ENCODE results near the gene ARHGEF4.

ARHGEF4 gene

DNA sequence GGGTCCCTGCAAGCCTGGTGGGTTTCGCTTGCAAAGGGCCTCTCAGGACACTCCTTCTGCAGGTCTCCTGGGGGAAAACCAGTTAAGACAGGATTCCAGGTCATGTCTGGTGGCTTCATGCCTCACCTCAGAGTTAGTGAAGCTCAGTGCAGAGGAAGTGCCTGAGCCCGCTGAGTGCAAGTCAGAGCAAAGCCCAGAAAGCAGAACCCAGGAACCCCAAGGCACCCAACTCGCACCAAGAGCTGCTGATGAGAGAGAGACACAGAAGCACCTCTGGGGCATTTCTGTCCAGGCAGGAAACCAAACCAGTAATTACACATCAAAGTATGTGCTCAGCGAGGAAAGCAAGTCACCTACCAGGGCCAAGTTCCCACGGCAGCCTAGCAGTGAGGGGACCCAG, 78.4 kb downstream of the ARHGEF4 start:
- no peak overlapping the region for H3K4me3 ChIP-seq (ENCODE audit: low read depth, low read length)

- H3K4me3 ChIP-seq (ENCODE audit: low read depth, low read length), result no peak overlapping the region
Measured at GRCh38 chr2:130915595-130916437, 79.1 kb downstream of the ARHGEF4 start.

DNA sequence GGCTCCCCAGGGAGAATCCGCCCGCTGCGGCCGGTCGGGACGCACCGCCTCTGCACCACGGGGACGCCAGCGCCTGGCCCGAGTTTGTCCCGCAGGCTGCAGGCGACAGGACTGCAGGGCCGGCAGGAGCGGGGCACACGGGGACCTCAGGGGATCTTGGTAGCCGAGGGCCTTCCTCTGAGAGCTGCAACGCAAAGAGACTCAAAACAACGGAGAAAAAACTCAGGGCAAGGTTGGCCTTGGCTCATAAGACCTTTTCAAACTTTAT, 79.7 kb downstream of the ARHGEF4 start:
- H3K4me3 ChIP-seq (ENCODE audit: low read depth, low read length), result no peak overlapping the region

DNA sequence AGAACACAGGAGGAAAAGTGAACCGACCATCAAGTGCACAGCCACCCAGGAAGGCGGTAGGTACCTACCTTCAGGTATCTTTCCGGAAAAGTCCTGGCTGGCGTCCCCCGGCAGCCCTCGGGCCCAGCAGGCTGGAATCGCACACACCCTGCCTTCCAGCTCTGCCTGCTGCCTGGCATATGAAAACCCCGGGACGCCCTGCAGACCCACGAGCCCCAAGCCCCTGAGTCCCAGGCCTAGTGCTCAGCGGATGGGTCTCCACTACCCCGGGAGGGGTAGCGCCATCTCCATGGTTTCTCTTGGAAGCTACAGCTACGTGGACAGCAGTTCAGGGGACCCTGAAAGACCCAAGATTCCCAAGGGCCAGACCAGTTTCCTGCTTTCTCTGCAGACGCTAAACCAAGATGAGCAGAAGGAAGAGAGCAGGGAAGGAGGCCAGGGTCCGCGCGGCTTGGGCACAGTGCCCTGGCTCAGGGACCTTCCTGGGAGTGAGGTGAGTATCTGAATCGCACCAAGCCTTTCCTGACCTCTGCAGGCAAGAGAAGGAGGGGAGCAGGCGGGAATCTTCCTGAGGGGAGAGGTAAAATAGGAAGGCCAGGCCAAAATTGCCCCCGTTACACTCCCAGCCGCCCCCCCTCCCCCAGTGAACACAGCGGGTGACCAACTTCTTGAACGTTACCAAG, 80.4 kb downstream of the ARHGEF4 start:
- H3K4me3 ChIP-seq (ENCODE audit: low read depth, low read length), result no peak overlapping the region

DNA sequence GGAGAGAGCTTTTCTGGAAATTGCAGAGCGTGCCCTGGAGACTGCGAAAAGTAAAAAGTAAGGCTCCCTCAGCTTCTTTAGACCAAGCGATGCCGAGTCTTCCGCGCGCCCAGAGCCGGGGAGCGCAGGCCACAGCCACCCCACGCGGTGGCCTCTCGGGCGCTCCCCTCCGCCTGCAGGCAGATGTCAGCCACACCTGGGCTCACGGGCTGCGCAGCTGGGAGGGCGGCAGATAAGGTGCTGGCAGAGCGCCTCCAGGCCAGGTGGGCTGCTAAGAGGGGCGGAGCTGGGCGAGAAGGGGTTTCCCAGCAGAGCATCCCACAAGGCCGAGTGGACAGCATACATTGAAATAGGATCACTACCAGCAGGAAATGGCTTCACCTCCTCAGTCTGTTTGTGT, 81.7 kb downstream of the ARHGEF4 start:
- H3K4me3 ChIP-seq (ENCODE audit: low read depth, low read length), result no peak overlapping the region

- H3K4me3 ChIP-seq (ENCODE audit: low read depth, low read length), result no peak overlapping the region
Measured at GRCh38 chr2:130920415-130921163, 83.9 kb downstream of the ARHGEF4 start.

- H3K4me3 ChIP-seq (ENCODE audit: low read depth, low read length), result no peak overlapping the region
Measured at GRCh38 chr2:130921164-130921476, 84.4 kb downstream of the ARHGEF4 start.

- no peak overlapping the region for H3K4me3 ChIP-seq (ENCODE audit: low read depth, low read length)
Measured at GRCh38 chr2:130922417-130922816, 85.7 kb downstream of the ARHGEF4 start.

DNA sequence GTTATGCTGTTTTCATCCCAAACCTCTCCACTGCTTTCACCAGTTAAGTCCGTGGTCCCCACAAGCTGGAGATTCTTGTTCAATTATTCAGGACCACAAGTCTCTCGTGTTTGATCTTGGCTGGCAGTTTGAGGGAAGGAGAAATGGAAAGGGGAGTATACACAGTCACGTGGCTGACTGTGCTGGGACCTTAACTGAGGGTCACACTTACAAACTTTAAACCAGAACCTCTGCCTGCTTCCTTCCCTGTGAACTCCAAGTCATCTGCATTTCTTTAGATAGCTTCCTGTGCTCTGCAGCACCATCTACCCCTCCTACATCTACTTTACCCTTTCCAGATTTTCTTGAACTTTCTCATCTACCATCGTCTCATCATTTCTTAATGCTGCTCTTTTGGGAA, 91.7 kb downstream of the ARHGEF4 start:
- H3K4me3 ChIP-seq (ENCODE audit: low read depth, low read length), result no peak overlapping the region

DNA sequence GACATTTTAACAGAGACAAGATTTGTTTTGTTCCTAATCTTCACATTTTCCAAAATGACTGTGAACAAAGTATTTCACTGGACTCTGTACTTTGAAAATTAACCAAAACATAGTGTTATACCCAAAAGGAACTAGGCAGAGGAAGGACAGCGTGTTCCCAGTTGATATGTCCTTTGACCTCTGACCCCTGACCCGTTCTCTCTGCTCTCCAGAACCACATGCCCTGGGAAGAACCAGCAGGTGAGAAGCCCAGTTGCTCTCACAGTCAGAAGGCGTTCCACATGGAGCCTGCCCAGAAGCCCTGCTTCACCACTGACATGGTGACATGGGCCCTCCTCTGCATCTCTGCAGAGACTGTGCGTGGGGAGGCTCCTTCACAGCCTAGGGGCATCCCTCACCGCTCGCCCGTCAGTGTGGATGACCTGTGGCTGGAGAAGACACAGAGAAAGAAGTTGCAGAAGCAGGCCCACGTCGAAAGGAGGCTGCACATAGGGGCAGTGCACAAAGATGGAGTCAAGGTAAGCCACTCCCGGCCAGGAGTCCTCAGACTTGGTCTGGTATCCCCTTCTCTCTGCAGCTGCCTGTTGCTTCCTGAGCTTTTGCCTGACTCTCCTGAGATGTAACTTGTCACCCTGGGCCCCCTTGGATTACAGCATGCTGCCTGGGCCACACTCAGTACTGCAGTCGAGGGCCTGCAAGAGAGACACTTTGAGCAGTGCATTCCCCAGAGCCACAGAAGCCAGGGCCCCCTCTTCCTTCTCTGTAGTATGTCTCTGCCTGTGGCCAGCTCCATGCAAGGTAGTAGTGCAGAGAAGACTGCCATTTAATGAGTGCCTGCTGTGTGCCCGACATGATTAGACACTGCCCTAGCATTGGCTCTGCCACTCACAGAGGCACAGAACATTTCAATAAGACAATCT, 94.3 kb downstream of the ARHGEF4 start:
- no peak overlapping the region for H3K4me3 ChIP-seq (ENCODE audit: low read depth, low read length)

GRCh38 chr2:130933501-130933900, 96.8 kb downstream of the ARHGEF4 start:
- H3K4me3 ChIP-seq (ENCODE audit: low read depth, low read length), result no peak overlapping the region

- no peak overlapping the region for H3K4me3 ChIP-seq (ENCODE audit: low read depth, low read length)
Measured at GRCh38 chr2:130936451-130936850, 99.7 kb downstream of the ARHGEF4 start.

DNA sequence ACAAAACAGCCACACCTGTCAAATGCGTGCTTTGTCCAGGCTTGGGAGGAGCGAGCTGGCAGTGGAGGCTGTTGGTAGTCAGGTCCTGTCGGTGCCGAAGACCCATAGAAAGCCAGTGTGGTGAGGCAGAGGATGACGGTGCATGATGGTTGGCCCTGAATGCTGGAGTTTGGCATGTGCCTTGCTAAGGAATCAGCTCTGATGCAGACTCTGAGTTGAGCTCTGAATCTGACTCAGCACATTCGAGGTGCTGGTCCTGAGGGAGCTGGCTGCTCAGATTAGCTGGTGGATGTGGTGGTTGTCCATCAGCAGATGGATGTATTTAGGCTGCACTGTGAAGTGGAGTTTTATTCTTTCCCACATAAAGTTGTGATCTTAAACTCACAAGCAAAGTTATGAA, 111.3 kb downstream of the ARHGEF4 start:
- no peak overlapping the region for H3K4me3 ChIP-seq (ENCODE audit: low read depth, low read length)

GRCh38 chr2:130949954-130950353, 113.2 kb downstream of the ARHGEF4 start:
- H3K4me3 ChIP-seq (ENCODE audit: low read depth, low read length), result no peak overlapping the region

GRCh38 chr2:130951018-130951417, 114.3 kb downstream of the ARHGEF4 start:
- H3K4me3 ChIP-seq (ENCODE audit: low read depth, low read length), result no peak overlapping the region

GRCh38 chr2:130954873-130955272, 118.2 kb downstream of the ARHGEF4 start:
- H3K4me3 ChIP-seq (ENCODE audit: low read depth, low read length), result no peak overlapping the region

GRCh38 chr2:130957915-130958314, 121.2 kb downstream of the ARHGEF4 start:
- H3K4me3 ChIP-seq (ENCODE audit: low read depth, low read length), result no peak overlapping the region

DNA sequence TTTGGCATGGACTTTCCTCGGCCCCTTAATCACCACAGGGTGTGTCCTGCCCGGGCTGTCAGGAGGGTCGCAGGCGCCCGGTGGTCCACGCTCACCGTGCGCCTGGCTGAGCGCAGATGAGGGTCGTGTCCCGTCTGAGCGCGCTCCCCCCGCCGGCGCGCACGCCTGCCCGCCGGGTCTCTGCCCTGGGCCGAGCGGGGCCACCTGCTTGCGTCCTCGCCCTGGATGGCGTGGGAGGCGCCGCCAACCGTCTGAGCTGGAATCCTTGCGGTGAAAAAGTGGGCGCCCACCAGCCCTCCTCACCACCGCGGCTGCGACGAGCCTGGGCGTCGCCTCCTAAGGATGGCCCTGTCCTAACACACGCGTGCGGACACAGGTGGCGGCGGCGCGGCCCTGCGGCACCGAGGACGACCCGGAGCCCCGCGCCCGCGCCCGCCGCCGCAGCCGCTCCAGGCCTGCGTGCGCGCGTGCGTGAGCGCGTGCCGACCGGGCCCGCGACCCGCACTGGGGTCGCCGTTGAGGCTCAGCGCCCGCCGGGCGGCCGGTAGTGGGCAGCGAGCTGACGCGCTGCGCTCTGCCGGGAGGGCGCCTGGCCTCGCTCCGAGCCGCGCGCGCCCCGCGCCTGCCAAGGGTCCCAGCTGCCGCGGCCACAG, 126.6 kb downstream of the ARHGEF4 start:
- H3K4me3 ChIP-seq (ENCODE audit: low read depth, low read length), result peak overlapping the region; percentile 17

GRCh38 chr2:130963849-130964793, 127.4 kb downstream of the ARHGEF4 start:
- H3K4me3 ChIP-seq (ENCODE audit: low read depth, low read length), result peak overlapping the region; percentile 20

All from iPS-11a (cell line).